ENCODE measurements around the gene ZNF219. TPM values are rescaled to one million over a fixed set of nuclear protein-coding genes. Genes with fewer than 3 reads are reported as not detected.

ZNF219 gene
- total and polyA plus RNA-seq, 2 of the 13 experiments (the other 11 are each of a cell fraction or from before 2014, with no cell fraction given) = 34.5 to 36.6 TPM

GRCh38 chr14:21070083-21070609 is 28.3 kb downstream of the ZNF219 start, which contains the start of gene ARHGEF40 (continued):
- peak; percentile 77 for TF ChIP-seq HNRNPK (IDR thresholded peaks at IDR 0.05; ENCODE audit: low read depth, low read length, poor library complexity, severe bottlenecking)
- TF ChIP-seq, protein P1, sequence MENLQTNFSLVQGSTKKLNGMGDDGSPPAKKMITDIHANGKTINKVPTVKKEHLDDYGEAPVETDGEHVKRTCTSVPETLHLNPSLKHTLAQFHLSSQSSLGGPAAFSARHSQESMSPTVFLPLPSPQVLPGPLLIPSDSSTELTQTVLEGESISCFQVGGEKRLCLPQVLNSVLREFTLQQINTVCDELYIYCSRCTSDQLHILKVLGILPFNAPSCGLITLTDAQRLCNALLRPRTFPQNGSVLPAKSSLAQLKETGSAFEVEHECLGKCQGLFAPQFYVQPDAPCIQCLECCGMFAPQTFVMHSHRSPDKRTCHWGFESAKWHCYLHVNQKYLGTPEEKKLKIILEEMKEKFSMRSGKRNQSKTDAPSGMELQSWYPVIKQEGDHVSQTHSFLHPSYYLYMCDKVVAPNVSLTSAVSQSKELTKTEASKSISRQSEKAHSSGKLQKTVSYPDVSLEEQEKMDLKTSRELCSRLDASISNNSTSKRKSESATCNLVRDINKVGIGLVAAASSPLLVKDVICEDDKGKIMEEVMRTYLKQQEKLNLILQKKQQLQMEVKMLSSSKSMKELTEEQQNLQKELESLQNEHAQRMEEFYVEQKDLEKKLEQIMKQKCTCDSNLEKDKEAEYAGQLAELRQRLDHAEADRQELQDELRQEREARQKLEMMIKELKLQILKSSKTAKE (CRISPR knock-in tag; IDR thresholded peaks at IDR 0.05; ENCODE audit: borderline replicate concordance) = no peak
- no peak for TF ChIP-seq POLR2AphosphoS2 (IDR thresholded peaks at IDR 0.05; ENCODE audit: low read depth, low read length)
- TF ChIP-seq ZBTB4 (CRISPR knock-in tag; IDR thresholded peaks at IDR 0.05; ENCODE audit: borderline replicate concordance) = no peak
- TF ChIP-seq ZNF235 (CRISPR knock-in tag; IDR thresholded peaks at IDR 0.05; ENCODE audit: borderline replicate concordance) = no peak; the same call in 1 of the 2 replicates
- no peak for TF ChIP-seq RCOR2 (CRISPR knock-in tag; IDR thresholded peaks at IDR 0.05)
- TF ChIP-seq ZFYVE20 (CRISPR knock-in tag; IDR thresholded peaks at IDR 0.05; ENCODE audit: borderline replicate concordance, low read depth) = no peak; the same call in 1 of the 2 replicates
- no peak for TF ChIP-seq FOXK2 (IDR thresholded peaks at IDR 0.05)
- TF ChIP-seq MAFF (IDR thresholded peaks at IDR 0.05; ENCODE audit: low read depth, low read length) = no peak
- TF ChIP-seq, protein P2, sequence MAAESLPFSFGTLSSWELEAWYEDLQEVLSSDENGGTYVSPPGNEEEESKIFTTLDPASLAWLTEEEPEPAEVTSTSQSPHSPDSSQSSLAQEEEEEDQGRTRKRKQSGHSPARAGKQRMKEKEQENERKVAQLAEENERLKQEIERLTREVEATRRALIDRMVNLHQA (CRISPR knock-in tag; IDR thresholded peaks at IDR 0.05) = no peak
- no peak for TF ChIP-seq ZBTB42 (CRISPR knock-in tag; IDR thresholded peaks at IDR 0.05)
- TF ChIP-seq PHF5A (CRISPR knock-in tag; IDR thresholded peaks at IDR 0.05; ENCODE audit: low read depth, unreplicated experiment) = no peak
- TF ChIP-seq ZNF446 (CRISPR knock-in tag; IDR thresholded peaks at IDR 0.05) = no peak
- TF ChIP-seq ZNF143 (CRISPR knock-in tag; IDR thresholded peaks at IDR 0.05) = no peak
- TF ChIP-seq KAT8 (CRISPR knock-in tag; IDR thresholded peaks at IDR 0.05) = no peak
- no peak; the same call in 1 of the 2 replicates for TF ChIP-seq SMAD1 (CRISPR knock-in tag; IDR thresholded peaks at IDR 0.05; ENCODE audit: borderline replicate concordance, low read depth)
- TF ChIP-seq RBFOX2 (IDR thresholded peaks at IDR 0.05; ENCODE audit: low read depth, low read length) = peak; percentile 76
- TF ChIP-seq, protein P3, sequence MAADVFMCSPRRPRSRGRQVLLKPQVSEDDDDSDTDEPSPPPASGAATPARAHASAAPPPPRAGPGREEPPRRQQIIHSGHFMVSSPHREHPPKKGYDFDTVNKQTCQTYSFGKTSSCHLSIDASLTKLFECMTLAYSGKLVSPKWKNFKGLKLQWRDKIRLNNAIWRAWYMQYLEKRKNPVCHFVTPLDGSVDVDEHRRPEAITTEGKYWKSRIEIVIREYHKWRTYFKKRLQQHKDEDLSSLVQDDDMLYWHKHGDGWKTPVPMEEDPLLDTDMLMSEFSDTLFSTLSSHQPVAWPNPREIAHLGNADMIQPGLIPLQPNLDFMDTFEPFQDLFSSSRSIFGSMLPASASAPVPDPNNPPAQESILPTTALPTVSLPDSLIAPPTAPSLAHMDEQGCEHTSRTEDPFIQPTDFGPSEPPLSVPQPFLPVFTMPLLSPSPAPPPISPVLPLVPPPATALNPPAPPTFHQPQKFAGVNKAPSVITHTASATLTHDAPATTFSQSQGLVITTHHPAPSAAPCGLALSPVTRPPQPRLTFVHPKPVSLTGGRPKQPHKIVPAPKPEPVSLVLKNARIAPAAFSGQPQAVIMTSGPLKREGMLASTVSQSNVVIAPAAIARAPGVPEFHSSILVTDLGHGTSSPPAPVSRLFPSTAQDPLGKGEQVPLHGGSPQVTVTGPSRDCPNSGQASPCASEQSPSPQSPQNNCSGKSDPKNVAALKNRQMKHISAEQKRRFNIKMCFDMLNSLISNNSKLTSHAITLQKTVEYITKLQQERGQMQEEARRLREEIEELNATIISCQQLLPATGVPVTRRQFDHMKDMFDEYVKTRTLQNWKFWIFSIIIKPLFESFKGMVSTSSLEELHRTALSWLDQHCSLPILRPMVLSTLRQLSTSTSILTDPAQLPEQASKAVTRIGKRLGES (CRISPR knock-in tag; IDR thresholded peaks at IDR 0.05; ENCODE audit: borderline replicate concordance) = no peak
- TF ChIP-seq, protein P4, sequence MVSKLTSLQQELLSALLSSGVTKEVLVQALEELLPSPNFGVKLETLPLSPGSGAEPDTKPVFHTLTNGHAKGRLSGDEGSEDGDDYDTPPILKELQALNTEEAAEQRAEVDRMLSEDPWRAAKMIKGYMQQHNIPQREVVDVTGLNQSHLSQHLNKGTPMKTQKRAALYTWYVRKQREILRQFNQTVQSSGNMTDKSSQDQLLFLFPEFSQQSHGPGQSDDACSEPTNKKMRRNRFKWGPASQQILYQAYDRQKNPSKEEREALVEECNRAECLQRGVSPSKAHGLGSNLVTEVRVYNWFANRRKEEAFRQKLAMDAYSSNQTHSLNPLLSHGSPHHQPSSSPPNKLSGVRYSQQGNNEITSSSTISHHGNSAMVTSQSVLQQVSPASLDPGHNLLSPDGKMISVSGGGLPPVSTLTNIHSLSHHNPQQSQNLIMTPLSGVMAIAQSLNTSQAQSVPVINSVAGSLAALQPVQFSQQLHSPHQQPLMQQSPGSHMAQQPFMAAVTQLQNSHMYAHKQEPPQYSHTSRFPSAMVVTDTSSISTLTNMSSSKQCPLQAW (CRISPR knock-in tag; IDR thresholded peaks at IDR 0.05) = no peak

Measured in HepG2 (cell line).